NCI-H226 (cell line): Measurements from ENCODE around the gene SEMA5A.

Experiments
- DNase-seq: peaks from one replicate; pipeline ENCODE4 v3.0.0-alpha.2; 2015

The SEMA5A gene

GRCh38 chr5:9091896-9092662, 453.8 kb downstream of the SEMA5A start:
- no peak for DNase-seq

- DNase-seq, result no peak
These were observed 455.4 kb downstream of the SEMA5A start for GRCh38 chr5:9090381-9091026.

- DNase-seq, result no peak
These were observed 456.0 kb downstream of the SEMA5A start for GRCh38 chr5:9089893-9090292.

- no peak for DNase-seq
These were observed 462.9 kb downstream of the SEMA5A start for GRCh38 chr5:9082996-9083395.

- no peak for DNase-seq
These were observed 473.2 kb downstream of the SEMA5A start for GRCh38 chr5:9072701-9073100.

GRCh38 chr5:9071524-9071923, 474.4 kb downstream of the SEMA5A start:
- no peak for DNase-seq

- DNase-seq, result no peak
These were observed 474.8 kb downstream of the SEMA5A start for GRCh38 chr5:9071074-9071473.

GRCh38 chr5:9069650-9070049, 476.2 kb downstream of the SEMA5A start:
- no peak for DNase-seq

- peak; percentile 36 for DNase-seq
These were observed 478.7 kb downstream of the SEMA5A start for GRCh38 chr5:9067154-9067553.

- DNase-seq, result no peak
These were observed 479.5 kb downstream of the SEMA5A start for GRCh38 chr5:9066349-9066748.

GRCh38 chr5:9063615-9064245, 482.1 kb downstream of the SEMA5A start:
- no peak for DNase-seq

GRCh38 chr5:9062873-9063272, 483.0 kb downstream of the SEMA5A start:
- DNase-seq, result no peak

- DNase-seq, result peak; percentile 91
These were observed 485.8 kb downstream of the SEMA5A start for GRCh38 chr5:9059920-9060691.

GRCh38 chr5:9058666-9059065, 487.2 kb downstream of the SEMA5A start:
- no peak for DNase-seq

GRCh38 chr5:9058161-9058560, 487.7 kb downstream of the SEMA5A start:
- no peak for DNase-seq

- DNase-seq, result no peak
These were observed 488.4 kb downstream of the SEMA5A start for GRCh38 chr5:9057406-9058000.

- peak; percentile 34 for DNase-seq
These were observed 489.8 kb downstream of the SEMA5A start for GRCh38 chr5:9056046-9056445.

GRCh38 chr5:9054821-9055589, 490.9 kb downstream of the SEMA5A start:
- no peak for DNase-seq

GRCh38 chr5:9054322-9054721, 491.6 kb downstream of the SEMA5A start:
- DNase-seq, result no peak

GRCh38 chr5:9052421-9052820, 493.5 kb downstream of the SEMA5A start:
- no peak for DNase-seq

- no peak for DNase-seq
These were observed 494.1 kb downstream of the SEMA5A start for GRCh38 chr5:9051779-9052178.

- DNase-seq, result no peak
These were observed 497.9 kb downstream of the SEMA5A start for GRCh38 chr5:9047932-9048331.
